Breast epithelium (tissue), 4 donors: Measurements from ENCODE around the gene SERPINB8. TPM values are rescaled to one million over a fixed set of nuclear protein-coding genes. Genes with fewer than 3 reads are reported as not detected.
A peak's percentile ranks its signal among the peaks of the same experiment; 100 is the strongest.

Source experiments
- DNase-seq, 2 donors: peaks; one replicate each; pipeline ENCODE4 v3.0.0-alpha.2; 2019; ENCODE audit warnings: low spot score in 2 of 2
- H3K27ac ChIP-seq, 2 donors: fragments of 200-600 bp; sonication (generic) in 1 of 2; one replicate each; pipeline ENCODE4 v1.5.1; 2016 to 2019; ENCODE audit warnings: mild to moderate bottlenecking in 1 of 2
- H3K27me3 ChIP-seq, 2 donors: fragments of 200-600 bp; sonication (generic) in 1 of 2; one replicate each; pipeline versions ENCODE4 v1.5.1 to v1.6.0; 2017 to 2019; ENCODE audit warnings: control low read depth in 1 of 2, mild to moderate bottlenecking in 1 of 2
- H3K36me3 ChIP-seq: fragments of 200-600 bp; one replicate; pipeline ENCODE4 v1.5.1; 2019
- H3K4me1 ChIP-seq, 2 donors: fragments of 200-600 bp; sonication (generic); one replicate each; pipeline ENCODE4 v1.5.1; 2016 to 2019; ENCODE audit warnings: control low read depth in 1 of 2
- H3K4me3 ChIP-seq, 3 donors: fragments of 200-600 bp; sonication (generic); 1 replicate in 2 of 3; 2 replicates in 1 of 3; pipeline ENCODE4 v1.5.1; 2016 to 2019; ENCODE audit warnings: mild to moderate bottlenecking in 3 of 3, moderate library complexity in 2 of 3
- H3K9me3 ChIP-seq, 2 donors: fragments of 200-600 bp; sonication (generic) in 1 of 2; one replicate each; pipeline ENCODE4 v1.5.1; 2016 to 2019; ENCODE audit warnings: control low read depth in 1 of 2
- POLR2A ChIP-seq: fragments of 450-650 bp; IDR thresholded peaks from one replicate; pipeline ENCODE4 v1.6.1; 2016; ENCODE audit warnings: antibody characterized with exemption, mild to moderate bottlenecking, moderate library complexity
- POLR2AphosphoS5 ChIP-seq, 3 donors: sonication (generic); formaldehyde crosslinking; IDR thresholded peaks; one replicate each; pipeline ENCODE4 v1.6.1; 2017; ENCODE audit warnings: antibody characterized with exemption in 3 of 3
- intact Hi-C: fragments of 100-400 bp; cut with DNase I; formaldehyde crosslinking; loops from one replicate; pipeline ENCODE4 v1.15.1; 2023; ENCODE audit warnings: low total_unique reads
- total RNA-seq, 3 donors: library from RNA; depleted of rRNA; stranded (reverse); fragments of >200 nt; gene quantifications; one replicate each; pipeline ENCODE4 v1.1.0, GENCODE V29; 2016
- TF ChIP-seq, protein P1 (sequence below), 3 donors: fragments of 450-650 bp; IDR thresholded peaks; one replicate each; pipeline ENCODE4 v1.5.1; 2016 to 2017; ENCODE audit warnings: antibody characterized with exemption in 3 of 3, mild to moderate bottlenecking in 3 of 3, moderate library complexity in 3 of 3

SERPINB8 gene
- total RNA-seq, 3 donors from 2014 or later = 13.1 to 16.0 (median 13.5) TPM

GRCh38 chr18:64009305-64009704, 39.4 kb downstream of the SERPINB8 start:
- DNase-seq = no peak
- Histone ChIP-seq H3K27ac (no peak overlapping the region), H3K36me3 (no peaks in the 10 kb centered on the region), H3K4me1 (no peaks in the 10 kb centered on the region), H3K9me3 (no peaks in the 10 kb centered on the region), H3K27me3 (no peaks in the 10 kb centered on the region), H3K4me3 (no peak overlapping the region)
- TF ChIP-seq, protein P1, sequence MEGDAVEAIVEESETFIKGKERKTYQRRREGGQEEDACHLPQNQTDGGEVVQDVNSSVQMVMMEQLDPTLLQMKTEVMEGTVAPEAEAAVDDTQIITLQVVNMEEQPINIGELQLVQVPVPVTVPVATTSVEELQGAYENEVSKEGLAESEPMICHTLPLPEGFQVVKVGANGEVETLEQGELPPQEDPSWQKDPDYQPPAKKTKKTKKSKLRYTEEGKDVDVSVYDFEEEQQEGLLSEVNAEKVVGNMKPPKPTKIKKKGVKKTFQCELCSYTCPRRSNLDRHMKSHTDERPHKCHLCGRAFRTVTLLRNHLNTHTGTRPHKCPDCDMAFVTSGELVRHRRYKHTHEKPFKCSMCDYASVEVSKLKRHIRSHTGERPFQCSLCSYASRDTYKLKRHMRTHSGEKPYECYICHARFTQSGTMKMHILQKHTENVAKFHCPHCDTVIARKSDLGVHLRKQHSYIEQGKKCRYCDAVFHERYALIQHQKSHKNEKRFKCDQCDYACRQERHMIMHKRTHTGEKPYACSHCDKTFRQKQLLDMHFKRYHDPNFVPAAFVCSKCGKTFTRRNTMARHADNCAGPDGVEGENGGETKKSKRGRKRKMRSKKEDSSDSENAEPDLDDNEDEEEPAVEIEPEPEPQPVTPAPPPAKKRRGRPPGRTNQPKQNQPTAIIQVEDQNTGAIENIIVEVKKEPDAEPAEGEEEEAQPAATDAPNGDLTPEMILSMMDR (IDR thresholded peaks at IDR 0.05) = no peak
- TF ChIP-seq POLR2A (no peak), POLR2AphosphoS5 (IDR thresholded peaks at IDR 0.05) (no peak)
- intact Hi-C loops = no loop called here

- no peaks in the 10 kb centered on the region for H3K27me3 ChIP-seq
- H3K4me1 ChIP-seq = no peaks in the 10 kb centered on the region
- intact Hi-C loops = no loop called here
- no peaks in the 10 kb centered on the region for H3K9me3 ChIP-seq
- H3K36me3 ChIP-seq = no peaks in the 10 kb centered on the region
- DNase-seq = no peak
- no peak for TF ChIP-seq POLR2AphosphoS5 (IDR thresholded peaks at IDR 0.05)
- TF ChIP-seq POLR2A = no peak
- TF ChIP-seq, protein P1 (IDR thresholded peaks at IDR 0.05) = no peak
- H3K4me3 ChIP-seq = no peak overlapping the region
- H3K27ac ChIP-seq = no peak overlapping the region
Observed at GRCh38 chr18:64011513-64011912, 41.6 kb downstream of the SERPINB8 start.

GRCh38 chr18:64017870-64018269, 48.0 kb downstream of the SERPINB8 start:
- no peaks in the 10 kb centered on the region for H3K27me3 ChIP-seq
- H3K4me1 ChIP-seq = no peaks in the 10 kb centered on the region
- TF ChIP-seq POLR2A (no peak), POLR2AphosphoS5 (IDR thresholded peaks at IDR 0.05) (no peak)
- TF ChIP-seq, protein P1 (IDR thresholded peaks at IDR 0.05) = peak in 1 of 3 donors; percentile 21
- no peak for DNase-seq
- H3K4me3 ChIP-seq = no peak overlapping the region
- no peak overlapping the region for H3K27ac ChIP-seq
- no peaks in the 10 kb centered on the region for H3K9me3 ChIP-seq
- no peaks in the 10 kb centered on the region for H3K36me3 ChIP-seq
- intact Hi-C loops = no loop called here

- Histone ChIP-seq H3K36me3 (no peaks in the 10 kb centered on the region), H3K4me3 (no peak overlapping the region), H3K9me3 (no peaks in the 10 kb centered on the region), H3K27ac (no peak overlapping the region), H3K27me3 (no peaks in the 10 kb centered on the region), H3K4me1 (no peaks in the 10 kb centered on the region)
- no peak for DNase-seq
- intact Hi-C loops = no loop called here
- no peak for TF ChIP-seq POLR2A
- TF ChIP-seq, protein P1 (IDR thresholded peaks at IDR 0.05) = no peak
Observed at GRCh38 chr18:64019922-64020756, 50.3 kb downstream of the SERPINB8 start.

DNA sequence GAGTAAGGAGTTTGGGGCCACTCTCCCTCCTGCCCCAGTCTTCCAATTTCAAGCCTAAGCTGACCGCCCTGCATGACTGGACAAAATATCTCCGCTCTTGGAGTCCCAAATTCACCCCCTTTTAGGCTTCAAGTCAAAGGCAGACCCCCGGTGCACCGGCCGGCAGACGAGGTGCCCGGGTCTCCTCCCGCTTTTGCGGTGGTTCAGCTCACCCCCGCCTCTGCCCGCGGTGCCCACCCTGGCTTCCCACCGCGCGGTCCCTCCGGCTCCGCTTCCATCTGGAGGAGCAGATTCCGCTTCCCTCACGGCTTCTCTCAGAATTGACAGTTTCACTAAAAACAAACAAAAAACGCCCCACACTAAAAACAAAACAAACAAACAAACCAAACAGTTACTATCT, 56.5 kb downstream of the SERPINB8 start:
- TF ChIP-seq, protein P1 (IDR thresholded peaks at IDR 0.05) = no peak
- TF ChIP-seq POLR2A (no peak), POLR2AphosphoS5 (IDR thresholded peaks at IDR 0.05) (no peak)
- no peaks in the 10 kb centered on the region for H3K27me3 ChIP-seq
- intact Hi-C loops = no loop called here
- no peak for DNase-seq
- H3K4me1 ChIP-seq = no peaks in the 10 kb centered on the region
- no peaks in the 10 kb centered on the region for H3K9me3 ChIP-seq
- no peak overlapping the region for H3K27ac ChIP-seq
- no peaks in the 10 kb centered on the region for H3K36me3 ChIP-seq
- no peak overlapping the region for H3K4me3 ChIP-seq
